Skeletal muscle tissue (tissue), 4 donors: Measurements from ENCODE around the gene MSX1. TPM values are rescaled to one million over a fixed set of nuclear protein-coding genes. Genes with fewer than 3 reads are reported as not detected.

Source experiments
- H3K27ac ChIP-seq: one replicate; pipeline ENCODE4 v1.7.0; 2013; ENCODE audit warnings: mild to moderate bottlenecking, low read depth, low read length, inconsistent platforms
- H3K27me3 ChIP-seq, 3 donors: one replicate each; pipeline ENCODE4 v1.7.0; 2013; ENCODE audit warnings: low read length in 3 of 3; ENCODE audit not compliant: control insufficient read depth in 3 of 3, insufficient read depth in 3 of 3
- H3K36me3 ChIP-seq, 3 donors: one replicate each; pipeline ENCODE4 v1.7.0; 2013; ENCODE audit warnings: low read length in 3 of 3; ENCODE audit not compliant: control insufficient read depth in 3 of 3, insufficient read depth in 3 of 3
- H3K4me1 ChIP-seq, 3 donors: one replicate each; pipeline ENCODE4 v1.7.0; 2013; ENCODE audit warnings: low read length in 3 of 3, mild to moderate bottlenecking in 3 of 3; ENCODE audit not compliant: control insufficient read depth in 3 of 3, insufficient read depth in 3 of 3
- H3K4me3 ChIP-seq, 3 donors: one replicate each; pipeline ENCODE4 v1.7.0; 2013; ENCODE audit warnings: low read length in 3 of 3
- H3K9ac ChIP-seq, 3 donors: one replicate each; pipeline ENCODE4 v1.7.0; 2013; ENCODE audit warnings: low read length in 3 of 3, mild to moderate bottlenecking in 3 of 3, moderate library complexity in 2 of 3, low read depth in 1 of 3
- H3K9me3 ChIP-seq, 3 donors: one replicate each; pipeline ENCODE4 v1.7.0; 2013; ENCODE audit warnings: low read length in 3 of 3; ENCODE audit not compliant: control insufficient read depth in 3 of 3
- total RNA-seq: library from RNA; depleted of rRNA; stranded (reverse); fragments of >200 nt; gene quantifications from one replicate; pipeline ENCODE4 v1.2.3, GENCODE V29; 2014
- donor health status: Osteomylitis.

MSX1 gene
- total RNA-seq, 1 donor from 2014 or later, result 1.6 TPM

DNA sequence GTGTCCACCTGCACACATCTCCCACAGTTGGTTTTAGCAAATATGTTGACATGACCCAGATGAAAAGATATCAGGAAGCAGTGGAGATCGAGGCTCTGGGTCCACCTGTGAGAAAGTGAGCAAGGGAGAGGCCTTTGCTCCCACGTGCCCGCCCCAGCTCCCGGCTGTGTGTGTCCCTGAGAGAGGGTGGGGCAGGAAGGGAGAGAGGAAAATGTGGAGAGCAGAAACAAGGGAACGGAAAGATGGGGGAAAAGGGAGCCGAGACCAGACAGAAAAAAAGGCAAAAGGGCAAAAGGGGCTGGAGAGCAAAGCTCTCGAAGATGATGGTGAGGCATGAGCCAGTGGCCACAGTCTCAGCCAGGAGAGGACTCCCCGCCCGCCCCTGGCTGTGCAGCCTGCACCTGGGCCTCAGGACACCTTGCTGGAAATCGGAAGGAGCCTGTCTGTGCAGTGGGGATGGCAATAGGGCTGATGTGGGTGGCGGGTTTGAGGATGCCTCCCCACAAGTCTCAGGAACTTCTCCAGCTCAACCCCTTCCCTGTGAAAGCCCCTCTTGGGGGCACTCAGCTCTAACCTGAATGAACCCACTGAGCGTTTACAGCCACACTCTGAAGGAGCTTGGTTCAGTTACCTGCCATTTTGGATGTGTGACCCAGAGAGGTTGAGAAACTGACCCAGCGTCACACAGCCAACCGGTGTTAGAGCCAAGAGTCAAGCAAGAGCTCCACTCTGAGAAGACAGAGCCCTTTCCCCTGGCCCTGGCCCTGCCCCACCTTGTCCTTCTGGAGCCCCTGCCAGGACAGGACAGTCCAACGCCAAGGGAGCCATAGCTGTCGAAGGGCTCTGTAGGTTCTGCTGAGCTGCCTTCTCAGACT, 20.3 kb upstream of the MSX1 start:
- peaks cover 24 to 41% (median 39%) of the 10 kb centered on the region in 3 donors for H3K27me3 ChIP-seq
- no peak overlapping the region for H3K27ac ChIP-seq
- no peaks in the 10 kb centered on the region for H3K9me3 ChIP-seq
- H3K4me1 ChIP-seq, result no peaks in the 10 kb centered on the region
- no peaks in the 10 kb centered on the region for H3K36me3 ChIP-seq
- no peak overlapping the region for H3K4me3 ChIP-seq
- H3K9ac ChIP-seq, result no peak overlapping the region

DNA sequence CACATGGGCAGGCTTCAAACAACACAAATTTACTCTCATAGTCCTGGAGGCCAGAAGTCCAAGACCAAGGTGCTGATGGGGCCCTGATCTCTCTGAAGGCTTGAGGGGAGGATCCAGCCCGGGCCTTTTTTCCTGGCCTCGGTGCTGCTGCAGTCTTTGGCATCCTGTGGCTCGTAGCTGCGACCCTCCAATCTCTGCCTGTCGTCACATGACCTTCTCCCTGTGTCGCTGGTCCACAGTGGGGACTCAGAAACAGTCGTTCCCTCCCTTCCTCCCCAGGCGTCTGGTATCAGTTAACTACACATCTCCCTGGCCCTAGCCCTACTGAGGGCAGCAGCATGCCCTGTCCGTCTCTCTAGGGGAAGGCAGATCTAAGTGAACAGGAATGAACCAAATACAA, 19.1 kb upstream of the MSX1 start:
- no peaks in the 10 kb centered on the region for H3K4me1 ChIP-seq
- H3K27me3 ChIP-seq, result peaks cover 31 to 50% (median 46%) of the 10 kb centered on the region in 3 donors
- H3K9ac ChIP-seq, result no peak overlapping the region
- no peak overlapping the region for H3K27ac ChIP-seq
- H3K9me3 ChIP-seq, result no peaks in the 10 kb centered on the region
- no peak overlapping the region for H3K4me3 ChIP-seq
- no peaks in the 10 kb centered on the region for H3K36me3 ChIP-seq

DNA sequence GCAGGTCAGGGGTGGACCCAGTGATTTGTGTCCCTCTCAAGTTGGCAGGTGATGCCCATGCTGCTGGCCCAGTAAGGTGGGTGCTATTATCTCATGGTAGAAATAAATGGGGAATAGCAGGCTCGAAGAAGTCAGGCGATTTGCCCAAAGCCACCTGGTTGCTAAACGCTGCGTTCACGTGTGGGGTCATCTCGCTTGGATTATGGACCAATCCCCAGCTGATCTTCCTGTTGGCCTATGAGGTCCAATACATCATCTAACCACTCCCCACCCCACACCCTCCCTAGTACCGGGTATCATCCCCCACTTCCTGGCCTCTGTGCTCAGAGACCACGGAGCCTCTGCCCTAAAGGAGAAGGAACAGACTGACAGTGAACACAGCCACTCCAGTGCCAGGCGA, 18.3 kb upstream of the MSX1 start:
- Histone ChIP-seq H3K27ac (no peak overlapping the region), H3K4me3 (no peak overlapping the region), H3K27me3 (peaks cover 32 to 55% (median 51%) of the 10 kb centered on the region in 3 donors), H3K9ac (no peak overlapping the region), H3K36me3 (no peaks in the 10 kb centered on the region), H3K4me1 (no peaks in the 10 kb centered on the region), H3K9me3 (no peaks in the 10 kb centered on the region)

DNA sequence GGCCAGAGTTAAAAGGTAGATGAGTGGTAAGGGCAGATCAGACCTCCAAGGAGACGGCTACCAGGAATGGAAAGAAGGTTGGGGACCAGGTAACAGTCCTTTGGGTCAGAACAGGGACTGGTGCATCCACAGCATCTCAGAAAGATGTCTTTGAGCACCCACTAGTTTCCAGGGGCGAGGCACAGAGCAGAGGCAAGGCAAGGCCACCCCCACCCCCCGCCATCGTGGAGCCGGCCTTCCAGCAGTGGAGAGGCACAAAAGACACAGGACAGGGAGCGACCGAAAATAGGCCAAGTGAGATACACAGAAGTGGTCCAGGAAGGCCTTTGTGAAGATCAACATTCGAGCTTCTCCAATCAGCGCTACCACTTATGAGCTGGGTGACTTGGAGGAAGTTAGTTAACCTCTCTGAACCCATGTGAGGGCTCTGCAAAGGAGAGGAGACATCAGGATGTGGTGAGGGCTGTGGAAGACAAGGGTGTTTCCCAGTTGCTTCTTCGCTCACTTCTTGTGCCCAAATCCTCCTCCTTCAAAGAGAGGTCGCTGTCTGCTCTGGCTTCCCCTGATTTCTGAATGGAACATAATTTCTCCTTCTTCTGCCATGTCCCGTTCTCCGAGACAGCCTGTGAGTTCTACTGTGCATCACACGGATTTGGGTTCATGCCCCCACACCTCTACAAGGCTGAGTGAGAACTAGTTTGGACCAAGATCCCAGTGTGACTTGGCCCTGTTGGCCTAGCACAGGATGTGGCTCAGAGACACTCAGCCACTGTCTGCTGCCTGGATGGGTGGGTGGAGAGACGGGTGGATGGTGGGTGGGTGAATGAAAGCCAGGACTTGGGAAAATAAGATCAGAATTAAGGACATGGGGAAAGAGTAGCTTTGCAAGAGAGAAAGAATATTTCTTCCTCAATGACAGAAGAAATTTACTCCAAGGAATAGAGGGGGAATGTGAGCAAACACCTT, 16.7 kb upstream of the MSX1 start:
- no peaks in the 10 kb centered on the region for H3K9me3 ChIP-seq
- no peak overlapping the region for H3K27ac ChIP-seq
- no peak overlapping the region for H3K4me3 ChIP-seq
- peaks cover 44 to 68% (median 64%) of the 10 kb centered on the region in 3 donors for H3K27me3 ChIP-seq
- H3K4me1 ChIP-seq, result no peaks in the 10 kb centered on the region
- H3K36me3 ChIP-seq, result no peaks in the 10 kb centered on the region
- H3K9ac ChIP-seq, result no peak overlapping the region

DNA sequence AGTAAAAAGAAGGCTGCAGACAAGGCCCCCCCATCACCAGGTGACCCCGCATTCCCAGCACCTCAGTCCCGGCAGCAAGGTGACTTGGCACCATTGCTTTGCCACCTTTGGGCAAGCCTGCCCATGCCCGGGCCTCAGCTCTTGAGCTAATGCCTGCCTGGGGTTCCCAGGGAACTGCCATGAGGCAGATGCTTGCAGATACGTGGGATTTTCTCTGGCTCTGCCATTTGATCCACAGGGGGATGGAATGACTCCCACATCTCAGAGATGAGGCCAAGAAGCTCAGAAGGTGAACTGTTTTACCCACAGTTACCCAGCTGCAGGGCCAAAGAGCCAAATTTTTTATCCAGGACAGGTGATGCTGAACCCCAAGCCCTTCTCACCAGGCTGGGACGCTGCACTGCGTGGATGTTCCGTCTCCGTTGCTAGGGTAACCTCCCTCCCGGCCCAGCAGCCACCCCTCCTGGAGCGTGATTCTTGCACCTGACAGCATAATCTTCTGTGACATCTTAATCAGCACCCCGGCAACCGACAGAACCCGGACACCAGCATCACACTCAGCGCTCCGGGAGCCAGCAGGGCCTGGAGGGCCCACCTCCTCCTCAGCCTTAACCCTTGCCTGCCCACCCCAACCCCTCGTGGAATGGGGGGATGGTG, 15.7 kb upstream of the MSX1 start:
- Histone ChIP-seq H3K4me1 (no peaks in the 10 kb centered on the region), H3K27ac (no peak overlapping the region), H3K4me3 (no peak overlapping the region), H3K27me3 (peaks cover 48 to 74% (median 69%) of the 10 kb centered on the region in 3 donors), H3K9me3 (no peaks in the 10 kb centered on the region), H3K9ac (no peak overlapping the region), H3K36me3 (no peaks in the 10 kb centered on the region)

DNA sequence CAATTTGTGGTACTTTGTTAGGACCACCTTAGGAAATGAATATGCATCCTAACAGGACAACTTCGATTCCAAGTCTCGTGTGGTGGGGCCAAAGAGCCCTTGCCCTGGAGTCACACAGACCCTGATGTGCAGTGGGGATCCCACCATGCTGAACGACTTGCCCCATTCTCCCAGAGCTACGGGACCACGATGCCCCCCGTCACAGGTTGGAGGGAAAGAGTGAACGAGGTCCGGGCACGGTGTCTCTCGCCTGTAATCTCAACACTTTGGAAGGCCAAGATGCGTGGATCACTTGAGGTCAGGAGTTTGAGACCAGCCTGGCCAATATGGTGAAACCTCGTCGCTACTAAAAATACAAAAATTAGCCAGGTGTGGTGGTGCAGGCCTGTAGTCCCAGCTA, 14.4 kb upstream of the MSX1 start:
- Histone ChIP-seq H3K9ac (no peak overlapping the region), H3K27me3 (peaks cover 60 to 84% (median 74%) of the 10 kb centered on the region in 3 donors)

DNA sequence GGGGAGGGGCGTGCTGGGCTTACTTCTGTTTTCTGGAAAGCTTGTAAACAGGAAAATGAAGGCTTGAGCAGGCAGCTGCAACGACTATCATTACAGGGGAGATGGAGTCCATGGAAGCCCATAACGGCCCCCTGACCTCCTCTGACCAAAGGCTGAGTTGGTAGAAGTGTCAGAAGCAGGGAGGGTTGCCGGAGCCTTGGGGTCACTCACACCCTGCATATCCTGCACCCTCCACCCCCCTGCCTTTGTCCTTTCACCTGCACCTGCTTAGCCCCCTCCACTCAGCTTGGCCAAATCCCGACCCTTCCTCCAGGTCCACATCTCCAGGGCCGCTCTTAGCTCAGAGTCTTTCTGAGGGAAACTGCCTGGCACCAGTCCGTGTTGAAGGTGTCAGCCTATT, 12.5 kb upstream of the MSX1 start:
- no peak overlapping the region for H3K4me3 ChIP-seq
- no peak overlapping the region for H3K9ac ChIP-seq
- peaks cover 63 to 87% (median 73%) of the 10 kb centered on the region in 3 donors for H3K27me3 ChIP-seq
- no peaks in the 10 kb centered on the region for H3K36me3 ChIP-seq
- H3K4me1 ChIP-seq, result no peaks in the 10 kb centered on the region
- no peaks in the 10 kb centered on the region for H3K9me3 ChIP-seq
- H3K27ac ChIP-seq, result no peak overlapping the region

More for the DNA sequence above, 14.4 kb upstream of the MSX1 start:
- no peak overlapping the region for H3K4me3 ChIP-seq
- no peaks in the 10 kb centered on the region for H3K4me1 ChIP-seq
- no peaks in the 10 kb centered on the region for H3K36me3 ChIP-seq
- H3K9me3 ChIP-seq, result no peaks in the 10 kb centered on the region
- H3K27ac ChIP-seq, result no peak overlapping the region

DNA sequence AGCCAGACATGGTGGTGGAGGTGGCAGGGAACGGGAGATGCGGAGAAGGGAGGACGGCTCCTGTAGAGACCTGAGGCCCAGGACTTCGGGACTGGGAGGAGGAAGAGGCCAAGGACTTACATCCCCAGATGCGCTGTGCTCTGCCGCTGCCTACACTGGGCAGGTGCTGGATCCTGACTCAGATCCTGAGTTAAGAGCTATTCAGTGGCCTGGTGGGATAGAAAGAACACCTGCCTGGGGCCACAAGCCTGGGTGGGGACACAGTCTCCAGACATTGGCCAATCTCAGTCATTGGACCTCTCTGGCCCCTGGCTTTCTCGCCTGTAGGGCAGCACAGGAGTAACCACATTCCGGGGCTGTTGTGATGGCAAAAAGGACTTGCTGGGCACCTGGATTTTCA, 10.9 kb upstream of the MSX1 start:
- Histone ChIP-seq H3K9ac (no peak overlapping the region), H3K27ac (no peak overlapping the region), H3K4me1 (peaks cover 11 to 13% (median 13%) of the 10 kb centered on the region in 3 donors), H3K9me3 (no peaks in the 10 kb centered on the region), H3K27me3 (peaks cover 70 to 88% (median 76%) of the 10 kb centered on the region in 3 donors), H3K36me3 (no peaks in the 10 kb centered on the region), H3K4me3 (no peak overlapping the region)

DNA sequence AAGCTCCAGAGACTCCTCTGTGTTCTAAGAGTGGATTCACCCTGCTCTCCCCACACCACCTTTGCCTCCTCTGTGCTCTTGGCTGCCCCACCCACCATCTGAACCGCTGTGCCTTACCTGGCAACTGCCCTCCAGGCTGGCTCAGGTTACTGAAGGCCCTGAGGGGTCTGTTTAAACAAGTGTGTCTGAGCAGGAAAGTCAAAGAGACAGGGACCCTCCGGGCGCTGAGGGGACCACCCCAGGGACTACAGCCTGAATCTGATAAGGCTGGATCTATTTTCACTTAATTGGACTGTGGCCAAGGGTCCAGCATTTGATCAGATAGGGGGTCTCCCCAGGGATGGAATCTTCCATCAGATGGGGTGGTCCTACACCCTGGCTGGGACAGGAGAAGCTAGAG, 10.4 kb upstream of the MSX1 start:
- no peak overlapping the region for H3K9ac ChIP-seq
- no peaks in the 10 kb centered on the region for H3K9me3 ChIP-seq
- H3K27ac ChIP-seq, result no peak overlapping the region
- H3K27me3 ChIP-seq, result peaks cover 75 to 88% (median 76%) of the 10 kb centered on the region in 3 donors
- H3K4me3 ChIP-seq, result no peak overlapping the region
- peaks cover 12 to 15% (median 14%) of the 10 kb centered on the region in 3 donors for H3K4me1 ChIP-seq
- H3K36me3 ChIP-seq, result no peaks in the 10 kb centered on the region
